ENCODE data around the gene RAD23B.
"Not testable (repeated sequence)": the region's sequence is repeated elsewhere in the genome, so short reads cannot be mapped to it uniquely, and the experiment has no call there.

Gene RAD23B

GRCh38 chr9:107292821-107293542, 9.9 kb downstream of the RAD23B start:
- no peak for DNase-seq (ENCODE audit: low read depth, low spot score)

- DNase-seq (ENCODE audit: low read depth, low spot score), result no peak
Measured at GRCh38 chr9:107293543-107294085, 10.5 kb downstream of the RAD23B start.

GRCh38 chr9:107294756-107295155, 11.7 kb downstream of the RAD23B start:
- DNase-seq (ENCODE audit: low read depth, low spot score), result no peak

- no peak for DNase-seq (ENCODE audit: low read depth, low spot score)
Measured at GRCh38 chr9:107295995-107296394, 12.9 kb downstream of the RAD23B start.

GRCh38 chr9:107296592-107296991, 13.5 kb downstream of the RAD23B start:
- not testable (repeated sequence) for DNase-seq (ENCODE audit: low read depth, low spot score)

- no peak for DNase-seq (ENCODE audit: low read depth, low spot score)
Measured at GRCh38 chr9:107299437-107299836, 16.4 kb downstream of the RAD23B start.

- no peak for DNase-seq (ENCODE audit: low read depth, low spot score)
Measured at GRCh38 chr9:107306308-107306707, 23.2 kb downstream of the RAD23B start.

GRCh38 chr9:107307331-107307730, 24.3 kb downstream of the RAD23B start:
- DNase-seq (ENCODE audit: low read depth, low spot score), result no peak

- DNase-seq (ENCODE audit: low read depth, low spot score), result no peak
Measured at GRCh38 chr9:107308461-107308860, 25.4 kb downstream of the RAD23B start.

- no peak for DNase-seq (ENCODE audit: low read depth, low spot score)
Measured at GRCh38 chr9:107309271-107309670, 26.2 kb downstream of the RAD23B start.

GRCh38 chr9:107312376-107313050, 29.4 kb downstream of the RAD23B start:
- DNase-seq (ENCODE audit: low read depth, low spot score), result no peak

- DNase-seq (ENCODE audit: low read depth, low spot score), result no peak
Measured at GRCh38 chr9:107313555-107314096, 30.5 kb downstream of the RAD23B start.

GRCh38 chr9:107314763-107315162, 31.7 kb downstream of the RAD23B start:
- no peak for DNase-seq (ENCODE audit: low read depth, low spot score)

- no peak for DNase-seq (ENCODE audit: low read depth, low spot score)
Measured at GRCh38 chr9:107316795-107317661, 33.9 kb downstream of the RAD23B start.

GRCh38 chr9:107322643-107323042, 39.6 kb downstream of the RAD23B start:
- DNase-seq (ENCODE audit: low read depth, low spot score), result no peak

- no peak for DNase-seq (ENCODE audit: low read depth, low spot score)
Measured at GRCh38 chr9:107323836-107324585, 40.9 kb downstream of the RAD23B start.

- no peak for DNase-seq (ENCODE audit: low read depth, low spot score)
Measured at GRCh38 chr9:107325842-107326241, 42.8 kb downstream of the RAD23B start.

- no peak for DNase-seq (ENCODE audit: low read depth, low spot score)
Measured at GRCh38 chr9:107328510-107328909, 45.4 kb downstream of the RAD23B start.

- no peak for DNase-seq (ENCODE audit: low read depth, low spot score)
Measured at GRCh38 chr9:107330420-107330819, 47.3 kb downstream of the RAD23B start.

GRCh38 chr9:107332883-107333282, 49.8 kb downstream of the RAD23B start:
- DNase-seq (ENCODE audit: low read depth, low spot score), result no peak

GRCh38 chr9:107333363-107333762, 50.3 kb downstream of the RAD23B start:
- no peak for DNase-seq (ENCODE audit: low read depth, low spot score)
